HL-60 (cell line): ENCODE measurements around the gene PEX1.

Experiments used
- CTCF ChIP-seq: IDR thresholded peaks from one replicate; pipeline ENCODE4 v1.5.1; 2011; ENCODE audit warnings: low read length, control low read depth, inconsistent platforms; ENCODE audit not compliant: insufficient read depth
- POLR2AphosphoS5 ChIP-seq: IDR thresholded peaks from 2 replicates; pipeline ENCODE4 v1.6.1; 2012; ENCODE audit warnings: low read depth
- REST ChIP-seq: IDR thresholded peaks from 2 replicates; pipeline ENCODE4 v1.6.1; 2012; ENCODE audit warnings: low read depth; ENCODE audit not compliant: insufficient replicate concordance
- SPI1 ChIP-seq: IDR thresholded peaks from 2 replicates; pipeline ENCODE4 v1.6.1; 2012; ENCODE audit warnings: low read depth, mild to moderate bottlenecking, borderline replicate concordance

GRCh38 chr7:92460510-92460909 lies 67.8 kb downstream of the PEX1 start:
- TF ChIP-seq POLR2AphosphoS5: no peak
- no peak for TF ChIP-seq REST
- no peak for TF ChIP-seq CTCF
- no peak for TF ChIP-seq SPI1
